Endothelial cell of umbilical vein (primary cell): ENCODE measurements around the gene STARD9. TPM values are rescaled to one million over a fixed set of nuclear protein-coding genes. Genes with fewer than 3 reads are reported as not detected.

Source experiments
- BruUV-seq: library from RNA; stranded (reverse); fragments of 400-500 nt; replicated peaks from 2 replicates; lab custom pipeline; 2021; lab: Mats Ljungman, UMichigan
- CTCF ChIA-PET: fragments of 300-600, 350-600 bp; sonication (Branson Sonifier 250); formaldehyde crosslinking; loops from one replicate; lab custom pipeline; 2021; ENCODE audit warnings: antibody characterized with exemption, inconsistent platforms; lab: Charles Lee
- POLR2A ChIA-PET: fragments of 300-600, 350-600 bp; sonication (Branson Sonifier 250); formaldehyde crosslinking; loops from one replicate; lab custom pipeline; 2021; ENCODE audit warnings: antibody characterized with exemption, inconsistent platforms; lab: Charles Lee
- DNase-seq: peaks from one replicate; pipeline ENCODE4 v3.0.0-alpha.2; 2011; ENCODE audit warnings: low read depth, low spot score
- FAIRE-seq: peaks from 2 replicates; lab custom pipeline; 2011; peaks lifted over from hg19 to GRCh38; lab: Jason Lieb, UNC
- H2AFZ ChIP-seq: 2 replicates; pipeline ENCODE4 v1.6.0; 2012; ENCODE audit warnings: low read depth, low read length, control low read depth, inconsistent platforms
- H3K27ac ChIP-seq: 2 replicates; pipeline ENCODE4 v1.5.1; 2011; ENCODE audit warnings: low read depth, mild to moderate bottlenecking, control low read depth, low read length, moderate library complexity; ENCODE audit not compliant: insufficient read depth
- H3K27me3 ChIP-seq, 2 experiments: 2 replicates each; pipeline versions ENCODE4 v1.6.0 to v1.6.1; 2011; ENCODE audit warnings: low read length in 2 of 2, mixed read lengths in 1 of 2; ENCODE audit not compliant: control insufficient read depth in 2 of 2, insufficient read depth in 2 of 2
- H3K36me3 ChIP-seq, 2 experiments: 2 replicates in 1 of 2; 3 replicates in 1 of 2; pipeline ENCODE4 v1.5.1; 2011; ENCODE audit warnings: low read length in 2 of 2, mild to moderate bottlenecking in 1 of 2, moderate library complexity in 1 of 2; ENCODE audit not compliant: control insufficient read depth in 2 of 2, insufficient read depth in 2 of 2; ENCODE audit errors: extremely low read depth in 1 of 2
- H3K4me1 ChIP-seq: 3 replicates; pipeline ENCODE4 v1.5.1; 2011; ENCODE audit warnings: mild to moderate bottlenecking, low read length; ENCODE audit not compliant: control insufficient read depth, insufficient read depth; ENCODE audit errors: extremely low read depth
- H3K4me2 ChIP-seq: 2 replicates; pipeline ENCODE4 v1.6.1; 2011; ENCODE audit warnings: low read length, control low read depth, mixed read lengths; ENCODE audit not compliant: insufficient read depth
- H3K4me3 ChIP-seq, 3 experiments: fragments of 200-600 bp in 1 of 3; sonication (generic), shearing (Covaris generic) in 1 of 3; replicated peaks in 1 of 3; 2 replicates each; pipeline ENCODE4 v1.5.1; 2011 to 2016; ENCODE audit warnings: control low read depth in 3 of 3, low read length in 3 of 3, mild to moderate bottlenecking in 2 of 3, inconsistent platforms in 1 of 3, low read depth in 1 of 3, moderate library complexity in 1 of 3; ENCODE audit not compliant: insufficient read depth in 1 of 3
- H3K79me2 ChIP-seq: 2 replicates; pipeline ENCODE4 v1.6.0; 2012; ENCODE audit warnings: low read length, inconsistent platforms; ENCODE audit not compliant: control insufficient read depth, insufficient read depth
- H3K9ac ChIP-seq: replicated peaks from 2 replicates; pipeline ENCODE3; 2011; ENCODE audit warnings: low read length, control low read depth; ENCODE audit not compliant: insufficient read depth; ENCODE audit errors: extremely low read depth
- H3K9me1 ChIP-seq: replicated peaks from 3 replicates; pipeline ENCODE4 v1.6.0; 2011; ENCODE audit warnings: mild to moderate bottlenecking, low read length; ENCODE audit not compliant: control insufficient read depth, insufficient read depth; ENCODE audit errors: extremely low read depth
- H3K9me3 ChIP-seq: replicated peaks from 2 replicates; pipeline ENCODE4 v1.5.1; 2012; ENCODE audit warnings: low read length, inconsistent platforms; ENCODE audit not compliant: control insufficient read depth, insufficient read depth
- H4K20me1 ChIP-seq: replicated peaks from 2 replicates; pipeline ENCODE3; 2011; ENCODE audit warnings: mild to moderate bottlenecking, low read length; ENCODE audit not compliant: control insufficient read depth, insufficient read depth; ENCODE audit errors: extremely low read depth
- CTCF ChIP-seq, 2 donors: IDR thresholded peaks; 1 replicate in 1 of 2; 2 replicates in 1 of 2; pipeline ENCODE4 v1.5.1; 2011; ENCODE audit warnings: low read length in 2 of 2, mild to moderate bottlenecking in 2 of 2, moderate library complexity in 2 of 2, control low read depth in 1 of 2, inconsistent platforms in 1 of 2, low read depth in 1 of 2; ENCODE audit not compliant: insufficient read depth in 1 of 2; ENCODE audit errors: extremely low read depth in 1 of 2
- EZH2 ChIP-seq: IDR thresholded peaks from 2 replicates; pipeline ENCODE4 v1.6.1; 2012; ENCODE audit warnings: borderline replicate concordance, low read depth, mild to moderate bottlenecking, moderate library complexity, low read length, inconsistent platforms; ENCODE audit not compliant: severe bottlenecking
- FOS ChIP-seq: IDR thresholded peaks from 2 replicates; pipeline ENCODE4 v1.6.1; 2011; ENCODE audit warnings: mild to moderate bottlenecking, low read length, moderate library complexity, borderline replicate concordance; ENCODE audit not compliant: insufficient read depth
- GATA2 ChIP-seq: IDR thresholded peaks from 2 replicates; pipeline ENCODE4 v1.7.0; 2011; ENCODE audit warnings: low read depth, mild to moderate bottlenecking, moderate library complexity, mixed read lengths, low read length; ENCODE audit not compliant: insufficient read length, insufficient read depth
- JUN ChIP-seq: IDR thresholded peaks from 2 replicates; pipeline ENCODE4 v1.6.1; 2011; ENCODE audit warnings: borderline replicate concordance, low read depth; ENCODE audit not compliant: insufficient read length, insufficient read depth
- MAX ChIP-seq: IDR thresholded peaks from 2 replicates; pipeline ENCODE4 v1.6.1; 2011; ENCODE audit not compliant: insufficient read depth, insufficient read length
- MYC ChIP-seq: IDR thresholded peaks from one replicate; pipeline ENCODE4 v1.6.1; 2011; ENCODE audit warnings: mild to moderate bottlenecking, low read depth, low read length
- POLR2A ChIP-seq: IDR thresholded peaks from 2 replicates; pipeline ENCODE4 v1.6.1; 2012; ENCODE audit warnings: low read depth, mild to moderate bottlenecking, control low read depth, low read length
- POLR2AphosphoS5 ChIP-seq: IDR thresholded peaks from 2 replicates; pipeline ENCODE4 v1.6.1; 2012; ENCODE audit warnings: low read depth, mild to moderate bottlenecking, control low read depth, low read length, moderate library complexity; ENCODE audit not compliant: insufficient read depth
- dilution Hi-C: fragments of 300-500 bp; cut with MboI; formaldehyde crosslinking; loops from one replicate; pipeline ENCODE4 v1.15.0; 2019; ENCODE audit warnings: low sequenced_read_pairs; ENCODE audit not compliant: extremely low pct_ligation_motif_present
- intact Hi-C: fragments of 100-400 bp; cut with micrococcal nuclease; formaldehyde crosslinking; loops from one replicate; pipeline ENCODE4 v1.10.0; 2022
- polyA plus RNA-seq, 4 experiments: library from polyadenylated mRNA; depleted of rRNA in 3 of 4; stranded (reverse) in 3 of 4; unstranded in 1 of 4; fragments of >200 nt; gene quantifications; 2 replicates each; pipeline versions ENCODE4 v1.2.1 to v1.2.3, GENCODE V29; 2011 to 2012; ENCODE audit warnings: missing spikeins in 1 of 4
- total RNA-seq: library from RNA; stranded (reverse); gene quantifications from 2 replicates; pipeline ENCODE4 v1.2.3, GENCODE V29; 2021

The STARD9 gene
- total and polyA plus RNA-seq, 2 donors (not counting 3 experiments of a cell fraction or from before 2014, with no cell fraction given) = 4.6 to 17.5 TPM

GRCh38 chr15:42693942-42694341, 118.5 kb downstream of the STARD9 start:
- H3K27me3 ChIP-seq = no peaks in the 10 kb centered on the region
- dilution Hi-C loops (no loop called here), intact Hi-C loops (no loop called here)
- no peaks in the 10 kb centered on the region for H3K79me2 ChIP-seq
- ChIA-PET CTCF (interaction anchor here (2.7 kb wide), 1 partner anchor 9 kb away, joined by 9 read pairs; no protein-coding TSS in a partner anchor), POLR2A (no interaction called here)
- BruUV-seq = no TSS peak
- H3K36me3 ChIP-seq = peaks cover 0 to 5% of the 10 kb centered on the region in 2 experiments
- TF ChIP-seq POLR2A = no peak
- TF ChIP-seq POLR2AphosphoS5 = no peak
- TF ChIP-seq CTCF (IDR thresholded peaks at IDR 0.05; ENCODE audit: extremely low read depth in 1 of 2, insufficient read depth in 1 of 2, low read depth in 1 of 2, low read length in 2 of 2) = no peak
- TF ChIP-seq FOS = no peak
- TF ChIP-seq EZH2 = no peak
- TF ChIP-seq JUN = no peak
- TF ChIP-seq GATA2 = no peak
- no peak for TF ChIP-seq MAX
- no peak for TF ChIP-seq MYC
- H3K4me1 ChIP-seq = no peaks in the 10 kb centered on the region
- no peak overlapping the region for H3K9ac ChIP-seq
- H3K9me1 ChIP-seq = no peaks in the 10 kb centered on the region
- H3K4me3 ChIP-seq = no peak overlapping the region
- no peak overlapping the region for H3K4me2 ChIP-seq
- DNase-seq (no peak), FAIRE-seq (no peak)
- H3K9me3 ChIP-seq = no peaks in the 10 kb centered on the region
- no peak overlapping the region for H3K27ac ChIP-seq
- no peak overlapping the region for H2AFZ ChIP-seq
- H4K20me1 ChIP-seq = no peaks in the 10 kb centered on the region
